Kidney (tissue), 14 donors: ENCODE measurements around the gene ZNF197. TPM values are rescaled to one million over a fixed set of nuclear protein-coding genes. Genes with fewer than 3 reads are reported as not detected.

Experiments
- DNase-seq, 5 donors: peaks; one replicate each; pipeline ENCODE4 v3.0.0-alpha.2; 2013 to 2020
- FAIRE-seq: peaks from 2 replicates; lab custom pipeline; 2012; peaks lifted over from hg19 to GRCh38; lab: Jason Lieb, UNC
- H3K27ac ChIP-seq, 2 donors: one replicate each; pipeline ENCODE4 v1.7.0; 2013; ENCODE audit warnings: low read depth in 2 of 2, low read length in 2 of 2, inconsistent platforms in 1 of 2
- H3K27me3 ChIP-seq: one replicate; pipeline ENCODE4 v1.7.1; 2013; ENCODE audit warnings: low read length, inconsistent platforms; ENCODE audit not compliant: control insufficient read depth, insufficient read depth
- H3K36me3 ChIP-seq, 3 donors: one replicate each; pipeline versions ENCODE4 v1.7.0 to v1.7.1; 2013; ENCODE audit warnings: low read length in 3 of 3, control low read depth in 1 of 3, inconsistent platforms in 1 of 3; ENCODE audit not compliant: insufficient read depth in 3 of 3, control insufficient read depth in 2 of 3
- H3K4me1 ChIP-seq, 3 donors: one replicate each; pipeline versions ENCODE4 v1.7.0 to v1.7.1; 2013; ENCODE audit warnings: low read length in 3 of 3, inconsistent platforms in 1 of 3, low read depth in 1 of 3; ENCODE audit not compliant: control insufficient read depth in 2 of 3, insufficient read depth in 2 of 3
- H3K4me3 ChIP-seq, 3 donors: one replicate each; pipeline versions ENCODE4 v1.7.0 to v1.8.1; 2013; ENCODE audit warnings: low read length in 3 of 3, control low read depth in 1 of 3, inconsistent platforms in 1 of 3
- H3K9ac ChIP-seq, 3 donors: one replicate each; pipeline versions ENCODE4 v1.7.0 to v1.7.1; 2013; ENCODE audit warnings: low read length in 3 of 3, control low read depth in 1 of 3, inconsistent platforms in 1 of 3
- H3K9me3 ChIP-seq, 3 donors: one replicate each; pipeline versions ENCODE4 v1.7.0 to v1.7.1; 2013; ENCODE audit warnings: low read length in 3 of 3, control low read depth in 1 of 3, inconsistent platforms in 1 of 3; ENCODE audit not compliant: control insufficient read depth in 2 of 3, insufficient read depth in 1 of 3
- intact Hi-C: fragments of 100-400 bp; cut with DNase I; formaldehyde crosslinking; loops from one replicate; pipeline ENCODE4 v1.11.1; 2022
- polyA plus RNA-seq: library from polyadenylated mRNA; stranded (reverse); fragments of 350-450 nt; fragmentation: Illumina TruSeq; extraction: RNeasy Lipid Tissue Mini Kit (QIAGEN cat#74804); gene quantifications from one replicate; pipeline ENCODE4 v1.2.3, GENCODE V29; 2014; ENCODE audit warnings: low read depth, low replicate concordance; ENCODE audit not compliant: insufficient read depth
- total RNA-seq: library from RNA; stranded (reverse); fragmentation: NEBNext Ultra II Directional; extraction: Animal tissue kit (Norgen Biotek cat#: 25700); gene quantifications from one replicate; pipeline ENCODE4 v1.2.1, GENCODE V29; 2021
- TF ChIP-seq, protein P1 (sequence below): IDR thresholded peaks from 3 replicates; pipeline ENCODE4 v1.5.1; 2012; ENCODE audit warnings: mild to moderate bottlenecking, moderate library complexity, borderline replicate concordance; ENCODE audit not compliant: insufficient read depth; ENCODE audit errors: extremely low read depth
- donor health status: control.
- donor health status: control.
- donor health status: control.
- donor health status: control.
- donor health status: control.
- donor health status: DM: yes; HTN: yes; CAD: no.
- donor health status: Normal renal cell carcinoma (clear cell type).

Gene ZNF197
- total and polyA plus RNA-seq, 2 donors from 2014 or later, result 6.1 to 19.3 TPM

DNA sequence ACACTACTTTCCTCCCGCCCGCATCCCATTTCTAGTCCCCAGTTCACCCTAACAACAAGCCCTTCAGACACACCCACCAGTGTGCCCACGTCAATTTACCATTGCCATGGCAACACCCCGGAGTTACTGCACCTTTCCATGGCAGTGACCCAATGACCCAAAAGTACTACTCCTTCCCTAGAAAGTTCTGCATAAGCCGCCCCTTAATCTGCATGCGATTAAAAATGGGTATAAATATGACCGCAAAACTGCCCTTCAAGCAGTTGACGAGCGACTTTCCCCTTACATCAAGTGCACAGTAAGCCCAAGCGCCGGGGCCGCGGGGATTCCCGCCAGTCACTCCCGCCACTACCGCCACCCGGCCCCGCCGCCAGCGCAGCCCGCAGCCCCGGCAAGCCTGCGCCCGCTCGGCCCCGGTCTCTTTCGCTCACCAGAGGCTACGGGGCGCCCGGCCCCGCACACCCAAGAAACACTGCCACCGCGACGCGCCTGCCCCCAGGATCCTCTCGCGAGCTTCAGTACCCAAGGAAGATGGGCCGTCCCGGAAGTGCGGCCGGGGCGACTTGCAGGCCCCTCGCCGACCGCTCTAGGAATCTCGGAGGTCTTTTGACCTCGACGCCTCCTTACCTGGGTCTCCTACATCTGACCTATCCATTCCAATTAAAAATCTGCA is 60.4 kb downstream of the ZNF197 start:
- Histone ChIP-seq H3K4me3 (peak overlapping the region; percentile 71 to 74 (median 72)), H3K9ac (peak overlapping the region in 2 of 3 donors; percentile 35 to 38), H3K9me3 (peaks cover 0 to 3% (median 0%) of the 10 kb centered on the region in 3 donors), H3K27ac (no peak overlapping the region), H3K36me3 (no peaks in the 10 kb centered on the region), H3K4me1 (peaks cover 0 to 5% (median 3%) of the 10 kb centered on the region in 3 donors), H3K27me3 (no peaks in the 10 kb centered on the region)
- DNase-seq, result peak; percentile 80 to 93 (median 87)
- intact Hi-C loops, result no loop called here
- no peak for FAIRE-seq
- TF ChIP-seq, protein P1, sequence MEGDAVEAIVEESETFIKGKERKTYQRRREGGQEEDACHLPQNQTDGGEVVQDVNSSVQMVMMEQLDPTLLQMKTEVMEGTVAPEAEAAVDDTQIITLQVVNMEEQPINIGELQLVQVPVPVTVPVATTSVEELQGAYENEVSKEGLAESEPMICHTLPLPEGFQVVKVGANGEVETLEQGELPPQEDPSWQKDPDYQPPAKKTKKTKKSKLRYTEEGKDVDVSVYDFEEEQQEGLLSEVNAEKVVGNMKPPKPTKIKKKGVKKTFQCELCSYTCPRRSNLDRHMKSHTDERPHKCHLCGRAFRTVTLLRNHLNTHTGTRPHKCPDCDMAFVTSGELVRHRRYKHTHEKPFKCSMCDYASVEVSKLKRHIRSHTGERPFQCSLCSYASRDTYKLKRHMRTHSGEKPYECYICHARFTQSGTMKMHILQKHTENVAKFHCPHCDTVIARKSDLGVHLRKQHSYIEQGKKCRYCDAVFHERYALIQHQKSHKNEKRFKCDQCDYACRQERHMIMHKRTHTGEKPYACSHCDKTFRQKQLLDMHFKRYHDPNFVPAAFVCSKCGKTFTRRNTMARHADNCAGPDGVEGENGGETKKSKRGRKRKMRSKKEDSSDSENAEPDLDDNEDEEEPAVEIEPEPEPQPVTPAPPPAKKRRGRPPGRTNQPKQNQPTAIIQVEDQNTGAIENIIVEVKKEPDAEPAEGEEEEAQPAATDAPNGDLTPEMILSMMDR, result no peak

DNA sequence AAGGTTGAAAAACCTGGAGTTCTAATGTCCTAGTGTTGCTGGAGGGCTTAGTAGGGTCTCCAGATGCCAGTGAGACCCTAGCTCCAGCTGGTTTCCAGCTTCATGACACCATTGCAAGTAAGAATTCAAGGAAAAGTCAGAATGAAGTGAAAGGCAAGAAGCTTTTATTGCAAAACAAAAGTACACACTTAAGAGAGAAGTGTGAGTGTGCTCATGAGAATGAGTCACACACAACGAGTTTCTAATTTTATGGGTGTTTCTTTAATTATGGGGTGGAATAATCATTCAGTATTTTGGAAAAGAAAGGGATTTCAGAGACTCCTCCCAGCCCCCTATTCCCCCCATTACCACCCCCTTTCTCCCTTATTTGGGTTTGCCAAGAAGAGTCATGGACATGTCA is 63.1 kb downstream of the ZNF197 start:
- intact Hi-C loops, result no loop called here
- Histone ChIP-seq H3K9ac (no peak overlapping the region), H3K4me3 (no peak overlapping the region), H3K36me3 (no peaks in the 10 kb centered on the region), H3K9me3 (peaks cover 0 to 4% (median 0%) of the 10 kb centered on the region in 3 donors), H3K27me3 (no peaks in the 10 kb centered on the region), H3K27ac (no peak overlapping the region), H3K4me1 (peaks cover 0 to 5% (median 3%) of the 10 kb centered on the region in 3 donors)
- FAIRE-seq (no peak), DNase-seq (no peak)
- TF ChIP-seq, protein P1, result no peak

Other genes with a start within 250 kb of the ZNF197 start
- gene ZNF445, start 147.4 kb upstream of the ZNF197 start, total RNA-seq, result 19.6 TPM
- gene ZNF445, start 147.4 kb upstream of the ZNF197 start, polyA plus RNA-seq, result 2.3 TPM
- 7.9 TPM for gene ZKSCAN7, start 69.8 kb upstream of the ZNF197 start, total RNA-seq
- gene ZKSCAN7, start 69.8 kb upstream of the ZNF197 start, polyA plus RNA-seq, result 2.2 TPM
- gene ZNF660, start 40.1 kb upstream of the ZNF197 start, total RNA-seq, result 5.3 TPM
- 0.69 TPM for gene ZNF660, start 40.1 kb upstream of the ZNF197 start, polyA plus RNA-seq
- 11.6 TPM for gene ZNF35, start 23.7 kb downstream of the ZNF197 start, total RNA-seq
- 2.6 TPM for gene ZNF35, start 23.7 kb downstream of the ZNF197 start, polyA plus RNA-seq
- 6.0 TPM for gene ZNF502, start 87.6 kb downstream of the ZNF197 start, total RNA-seq
- 2.3 TPM for gene ZNF502, start 87.6 kb downstream of the ZNF197 start, polyA plus RNA-seq
- gene ZNF501, start 104.6 kb downstream of the ZNF197 start, total RNA-seq, result 4.2 TPM
- gene ZNF501, start 104.6 kb downstream of the ZNF197 start, polyA plus RNA-seq, result 1.5 TPM
- 27.6 TPM for gene KIAA1143, start 136.6 kb downstream of the ZNF197 start, total RNA-seq
- 8.3 TPM for gene KIAA1143, start 136.6 kb downstream of the ZNF197 start, polyA plus RNA-seq
- gene KIF15, start 136.8 kb downstream of the ZNF197 start, total RNA-seq, result 0.72 TPM
- gene KIF15, start 136.8 kb downstream of the ZNF197 start, polyA plus RNA-seq, result 0.32 TPM
- gene TMEM42, start 236.9 kb downstream of the ZNF197 start, total RNA-seq, result 17.7 TPM
- 33.6 TPM for gene TMEM42, start 236.9 kb downstream of the ZNF197 start, polyA plus RNA-seq
- not detected for gene TGM4, start 249.6 kb downstream of the ZNF197 start, total RNA-seq
- not detected for gene TGM4, start 249.6 kb downstream of the ZNF197 start, polyA plus RNA-seq